Measurements from ENCODE around the gene CD19. TPM values are rescaled to one million over a fixed set of nuclear protein-coding genes. Genes with fewer than 3 reads are reported as not detected.

The CD19 gene
- total RNA-seq, 1 experiment from 2014 or later, result not detected

- H3K27me3 ChIP-seq, result no peaks in the 10 kb centered on the region
- peaks cover 8% of the 10 kb centered on the region; the same call in 1 of the 2 replicates for H3K36me3 ChIP-seq
- DNase-seq, result no peak
- H3K4me3 ChIP-seq, result no peak overlapping the region
- no peaks in the 10 kb centered on the region for H3K9me3 ChIP-seq
These were observed 28.3 kb upstream of the CD19 start for GRCh38 chr16:28903344-28904042.

- no peak overlapping the region for H3K4me3 ChIP-seq
- peaks cover 9% of the 10 kb centered on the region; the same call in 1 of the 2 replicates for H3K36me3 ChIP-seq
- H3K27me3 ChIP-seq, result no peaks in the 10 kb centered on the region
- H3K9me3 ChIP-seq, result no peaks in the 10 kb centered on the region
- DNase-seq, result no peak
These were observed 27.4 kb upstream of the CD19 start for GRCh38 chr16:28904363-28904762.

GRCh38 chr16:28904828-28905227 lies 26.9 kb upstream of the CD19 start:
- H3K27me3 ChIP-seq, result no peaks in the 10 kb centered on the region
- no peak for DNase-seq
- no peak overlapping the region for H3K4me3 ChIP-seq
- peaks cover 9% of the 10 kb centered on the region; the same call in 1 of the 2 replicates for H3K36me3 ChIP-seq
- no peaks in the 10 kb centered on the region for H3K9me3 ChIP-seq

- no peaks in the 10 kb centered on the region for H3K27me3 ChIP-seq
- H3K9me3 ChIP-seq, result no peaks in the 10 kb centered on the region
- peaks cover 9% of the 10 kb centered on the region; the same call in 1 of the 2 replicates for H3K36me3 ChIP-seq
- no peak for DNase-seq
- no peak overlapping the region for H3K4me3 ChIP-seq
These were observed 26.5 kb upstream of the CD19 start for GRCh38 chr16:28905229-28905754.

- H3K9me3 ChIP-seq, result no peaks in the 10 kb centered on the region
- no peak for DNase-seq
- no peak overlapping the region for H3K4me3 ChIP-seq
- H3K27me3 ChIP-seq, result no peaks in the 10 kb centered on the region
- peaks cover 13% of the 10 kb centered on the region for H3K36me3 ChIP-seq
These were observed 25.9 kb upstream of the CD19 start for GRCh38 chr16:28905800-28906372.

DNA sequence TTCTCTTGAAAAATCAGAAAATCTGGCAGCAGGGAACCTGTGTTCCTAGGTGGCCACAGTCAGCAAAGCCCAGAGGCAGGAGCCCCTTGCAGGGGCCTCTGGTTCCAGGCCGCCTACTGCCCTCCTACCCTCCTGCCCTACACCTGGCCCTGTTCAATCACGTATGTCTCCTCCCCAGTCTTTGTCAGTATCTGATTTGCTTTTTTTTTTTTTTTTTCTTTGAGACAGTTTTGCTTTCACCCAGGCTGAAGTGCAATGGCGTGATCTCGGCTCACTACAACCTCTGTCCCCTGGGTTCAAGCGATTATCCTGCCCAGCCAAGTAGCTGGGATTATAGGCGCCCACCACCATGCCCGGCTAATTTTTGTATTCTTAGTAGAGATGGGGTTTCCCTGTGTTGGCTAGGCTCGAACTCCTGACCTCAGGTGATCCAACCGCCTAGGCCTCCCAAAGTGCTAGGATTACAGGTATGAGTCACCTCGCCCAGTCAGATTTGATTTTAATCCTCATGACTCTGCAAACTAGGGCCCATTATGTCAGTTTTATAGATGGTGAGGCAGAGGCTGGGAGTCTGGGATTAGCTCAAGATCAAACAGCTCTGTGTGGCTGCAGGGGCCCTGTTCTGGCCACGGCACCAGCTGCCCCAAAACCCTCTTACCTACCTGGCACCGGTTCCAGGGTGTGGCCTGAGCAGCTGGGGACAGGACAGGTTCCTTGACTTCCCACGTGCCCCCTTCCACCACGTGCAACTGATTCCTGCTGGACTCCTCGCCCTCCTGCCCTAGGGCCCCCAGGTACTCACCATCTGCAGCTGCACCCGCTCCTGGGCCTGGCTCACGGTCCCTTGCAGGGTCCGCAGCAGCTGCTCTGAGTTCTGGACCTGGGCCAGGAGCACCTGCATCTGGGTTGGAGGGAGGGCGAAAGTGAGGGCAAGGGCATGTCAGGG lies 21.4 kb upstream of the CD19 start:
- H3K9me3 ChIP-seq, result no peaks in the 10 kb centered on the region
- H3K36me3 ChIP-seq, result peaks cover 27% of the 10 kb centered on the region
- H3K4me3 ChIP-seq, result no peak overlapping the region
- peak; percentile 33 for DNase-seq
- H3K27me3 ChIP-seq, result no peaks in the 10 kb centered on the region

DNA sequence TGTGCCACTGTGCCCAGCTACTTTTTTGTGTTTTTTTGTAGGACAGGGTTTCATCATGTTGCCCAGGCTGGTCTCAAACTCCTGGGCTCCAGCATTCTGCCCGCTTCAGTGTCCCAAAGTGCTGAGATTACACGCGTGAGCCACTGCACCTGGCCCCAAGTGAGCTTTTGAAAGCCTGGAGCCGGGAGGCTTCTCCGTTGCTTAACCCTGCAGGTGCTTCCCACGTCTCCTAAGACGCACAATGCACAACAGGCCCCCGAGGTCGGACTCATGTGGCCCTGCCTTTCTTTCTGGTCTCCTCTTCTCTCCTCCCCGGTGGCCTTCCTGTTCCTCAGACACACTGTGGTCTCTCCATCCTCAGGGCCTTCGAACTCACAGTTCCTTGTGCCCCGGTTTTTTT lies 19.2 kb upstream of the CD19 start:
- no peak for DNase-seq
- no peaks in the 10 kb centered on the region for H3K27me3 ChIP-seq
- H3K36me3 ChIP-seq, result peaks cover 43% of the 10 kb centered on the region
- H3K4me3 ChIP-seq, result no peak overlapping the region
- H3K9me3 ChIP-seq, result no peaks in the 10 kb centered on the region

DNA sequence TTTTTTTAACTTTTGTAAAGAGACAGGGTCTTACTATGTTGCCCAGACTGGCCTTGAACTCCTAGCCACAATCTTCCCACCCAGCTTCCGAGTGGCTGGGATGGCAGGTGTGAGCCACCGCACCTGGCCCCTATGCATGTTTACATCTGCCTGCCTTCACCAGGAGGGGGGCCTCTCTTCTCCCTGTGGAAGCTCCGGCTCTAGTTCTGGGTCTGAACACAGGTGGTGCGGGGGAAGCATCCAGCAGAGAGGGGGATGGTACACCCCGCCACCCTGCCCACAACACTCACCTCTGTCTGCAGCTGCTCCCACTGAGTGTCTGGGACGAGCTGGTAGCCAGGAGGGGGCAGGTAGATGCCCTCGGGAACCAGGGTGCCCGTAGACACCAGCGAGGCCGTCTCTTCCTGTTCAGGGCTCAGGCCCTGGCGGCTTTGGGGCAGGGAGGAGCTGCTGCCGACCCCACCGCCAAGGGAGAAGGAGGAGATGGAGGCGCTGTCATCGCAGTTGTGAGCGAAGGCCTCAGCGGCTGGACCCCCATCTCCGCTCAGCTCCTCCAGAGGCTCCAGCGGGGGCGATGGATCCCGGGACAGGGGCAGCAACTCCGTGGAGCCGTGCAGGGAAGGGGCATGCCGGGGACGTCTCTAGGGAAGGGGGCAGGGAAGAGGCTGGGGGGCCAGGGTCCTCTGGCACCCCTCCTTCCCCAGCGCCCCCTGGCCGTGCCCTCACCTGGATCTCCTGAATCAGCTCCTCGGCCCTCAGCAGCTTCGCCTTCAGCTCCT lies 17.6 kb upstream of the CD19 start:
- Histone ChIP-seq H3K4me3 (no peak overlapping the region), H3K9me3 (no peaks in the 10 kb centered on the region), H3K27me3 (no peaks in the 10 kb centered on the region), H3K36me3 (peaks cover 37% of the 10 kb centered on the region)
- DNase-seq, result no peak

- Histone ChIP-seq H3K27me3 (no peaks in the 10 kb centered on the region), H3K9me3 (no peaks in the 10 kb centered on the region), H3K36me3 (peaks cover 39% of the 10 kb centered on the region), H3K4me3 (no peak overlapping the region)
- peak; percentile 26 for DNase-seq
These were observed 16.6 kb upstream of the CD19 start for GRCh38 chr16:28915181-28915580.

DNA sequence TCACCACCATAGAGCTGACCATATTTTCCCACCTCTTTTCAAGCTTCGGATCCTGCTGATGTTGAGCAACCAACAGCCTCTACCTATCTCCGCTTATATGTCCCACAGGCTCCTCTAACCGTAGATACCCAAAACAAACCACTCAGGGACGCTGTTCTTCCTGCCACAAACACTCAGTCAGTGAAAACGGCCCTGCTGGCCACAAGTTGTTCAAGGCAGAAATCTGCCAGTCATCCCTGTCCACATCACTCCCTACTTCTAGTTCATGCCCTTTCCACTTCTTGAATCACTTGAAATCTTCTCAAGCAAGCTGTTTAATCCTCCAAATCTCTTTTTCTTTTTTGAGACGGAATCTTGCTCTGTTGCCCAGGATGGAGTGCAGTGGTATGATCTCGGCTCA lies 14.7 kb upstream of the CD19 start:
- peaks cover 36% of the 10 kb centered on the region for H3K36me3 ChIP-seq
- H3K4me3 ChIP-seq, result no peak overlapping the region
- no peaks in the 10 kb centered on the region for H3K27me3 ChIP-seq
- H3K9me3 ChIP-seq, result no peaks in the 10 kb centered on the region
- no peak for DNase-seq

DNA sequence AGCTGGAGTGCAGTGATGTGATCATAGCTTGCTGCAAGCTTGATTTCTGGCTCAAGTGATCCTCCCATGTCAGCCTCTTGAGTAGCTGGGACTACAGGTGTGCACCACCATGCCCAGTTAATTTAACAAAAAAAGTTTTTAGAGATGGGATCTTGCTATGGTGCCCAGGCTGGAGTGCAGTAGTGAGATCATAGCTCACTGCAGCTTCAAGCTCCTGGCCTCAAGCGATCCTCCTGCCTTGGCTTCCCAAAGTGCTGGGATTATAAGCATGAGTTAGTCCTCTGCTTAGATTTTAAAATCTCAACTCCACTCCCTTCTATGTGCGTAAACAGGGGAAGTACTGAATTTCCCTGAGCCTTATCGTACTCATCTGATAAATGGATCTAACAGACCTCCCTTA lies 13.1 kb upstream of the CD19 start:
- Histone ChIP-seq H3K27me3 (no peaks in the 10 kb centered on the region), H3K9me3 (no peaks in the 10 kb centered on the region), H3K36me3 (peaks cover 41% of the 10 kb centered on the region), H3K4me3 (no peak overlapping the region)
- no peak for DNase-seq

- Histone ChIP-seq H3K4me3 (no peak overlapping the region), H3K27me3 (no peaks in the 10 kb centered on the region), H3K9me3 (no peaks in the 10 kb centered on the region), H3K36me3 (peaks cover 17% of the 10 kb centered on the region)
- no peak for DNase-seq
These were observed 8.6 kb upstream of the CD19 start for GRCh38 chr16:28923231-28923587.

- Histone ChIP-seq H3K9me3 (no peaks in the 10 kb centered on the region), H3K36me3 (peaks cover 16% of the 10 kb centered on the region), H3K27me3 (no peaks in the 10 kb centered on the region), H3K4me3 (no peak overlapping the region)
- DNase-seq, result no peak
These were observed 7.9 kb upstream of the CD19 start for GRCh38 chr16:28923652-28924398.

DNA sequence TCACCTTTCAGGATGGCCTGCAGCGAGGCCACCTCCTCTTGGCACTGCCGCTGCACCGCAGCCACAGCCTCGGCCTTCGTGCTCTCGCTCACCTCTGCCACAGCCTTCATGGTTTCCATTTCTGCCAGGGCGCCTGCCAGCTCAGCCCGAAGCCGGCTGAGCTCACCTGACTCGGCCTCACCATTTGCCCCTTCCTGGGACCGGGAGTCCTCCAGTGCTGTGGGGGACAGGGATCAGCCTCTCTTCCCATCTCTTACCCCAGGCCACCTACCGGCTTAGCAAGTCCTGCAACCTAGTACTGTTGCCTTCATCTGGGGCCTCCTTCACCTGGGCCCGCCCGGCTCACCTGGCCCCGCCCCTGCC lies 7.4 kb upstream of the CD19 start:
- Histone ChIP-seq H3K36me3 (peaks cover 14% of the 10 kb centered on the region), H3K9me3 (no peaks in the 10 kb centered on the region), H3K27me3 (no peaks in the 10 kb centered on the region), H3K4me3 (peak overlapping the region; percentile 100)
- DNase-seq, result no peak

DNA sequence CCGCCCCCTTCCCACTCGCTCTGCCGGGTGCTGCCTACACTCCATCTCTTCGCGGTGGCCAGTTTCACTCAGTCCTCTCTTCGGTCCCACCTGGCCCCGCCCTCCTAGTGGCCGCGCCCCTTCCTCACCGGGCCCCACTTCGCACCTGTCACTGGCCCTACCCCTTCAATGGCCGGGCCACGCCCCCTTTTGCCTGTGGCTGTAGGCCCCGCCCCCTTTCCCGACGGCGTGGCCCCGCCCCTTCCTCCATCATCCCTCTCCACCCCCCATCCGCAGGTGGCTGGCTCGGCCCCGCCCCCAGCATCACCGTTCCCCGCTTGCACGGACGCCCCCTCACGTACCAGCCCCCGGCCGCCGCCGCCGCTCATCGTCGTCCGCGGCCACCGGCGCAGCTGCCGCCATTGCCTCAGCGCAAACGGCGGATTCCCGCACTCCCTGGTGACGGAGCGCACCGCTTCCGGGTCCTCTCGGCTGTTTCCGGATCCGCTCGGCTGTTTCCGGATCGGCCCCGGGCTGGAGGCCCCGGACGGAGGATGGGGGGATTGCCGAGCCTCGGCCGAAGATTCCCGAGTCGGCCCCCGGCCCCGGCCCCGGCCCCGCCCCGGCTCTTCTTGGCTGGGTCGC lies 6.9 kb upstream of the CD19 start, which contains the start of gene RABEP2:
RABEP2 (minus strand) TSS at position 477 of the 624 bp plus-strand sequence; CDS start at position 402, 75 bp downstream.
- Histone ChIP-seq H3K36me3 (peaks cover 12% of the 10 kb centered on the region), H3K9me3 (no peaks in the 10 kb centered on the region)
- peak; percentile 94 for DNase-seq

More for the DNA sequence above, 6.9 kb upstream of the CD19 start, which contains the start of gene RABEP2:
- H3K4me3 ChIP-seq, result peak within 1 kb of the TSS; percentile 100
- no peaks in the 10 kb centered on the region for H3K27me3 ChIP-seq
